ENCODE measurements around the gene OR6Q1. TPM values are rescaled to one million over a fixed set of nuclear protein-coding genes. Genes with fewer than 3 reads are reported as not detected.
"Not testable (repeated sequence)": the region's sequence is repeated elsewhere in the genome, so short reads cannot be mapped to it uniquely, and the experiment has no call there.

The OR6Q1 gene, protein sequence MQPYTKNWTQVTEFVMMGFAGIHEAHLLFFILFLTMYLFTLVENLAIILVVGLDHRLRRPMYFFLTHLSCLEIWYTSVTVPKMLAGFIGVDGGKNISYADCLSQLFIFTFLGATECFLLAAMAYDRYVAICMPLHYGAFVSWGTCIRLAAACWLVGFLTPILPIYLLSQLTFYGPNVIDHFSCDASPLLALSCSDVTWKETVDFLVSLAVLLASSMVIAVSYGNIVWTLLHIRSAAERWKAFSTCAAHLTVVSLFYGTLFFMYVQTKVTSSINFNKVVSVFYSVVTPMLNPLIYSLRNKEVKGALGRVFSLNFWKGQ
- not detected in 2 replicates for total RNA-seq
- long read RNA-seq = 0 reads

DNA sequence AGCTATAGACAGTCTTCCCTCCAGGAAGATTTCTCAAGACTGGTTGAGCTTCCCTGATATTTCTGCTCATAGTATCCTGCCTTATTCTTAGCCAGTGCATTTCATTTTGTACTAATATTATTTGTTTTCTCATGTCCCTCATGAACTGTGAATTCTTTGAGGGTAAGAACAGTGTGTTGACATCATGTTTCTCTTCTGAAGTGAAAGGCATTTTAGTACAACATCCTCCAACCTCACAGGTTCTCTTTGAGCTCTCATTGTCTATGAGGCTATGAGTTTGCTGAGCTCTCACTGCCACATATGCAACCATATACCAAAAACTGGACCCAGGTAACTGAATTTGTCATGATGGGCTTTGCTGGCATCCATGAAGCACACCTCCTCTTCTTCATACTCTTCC is at the start of gene OR6Q1:
Gene OR6Q1, plus strand, starts transcription at position 301 of the 400 bp plus-strand sequence. Its CDS starts 0 bp downstream, at position 301.
- no peak within 1 kb of the TSS for H3K4me3 Mint-ChIP-seq (ENCODE audit: unreplicated experiment)
- no peak for DNase-seq (ENCODE audit: extremely low spot score, unreplicated experiment)
- H3K9me3 Mint-ChIP-seq (ENCODE audit: unreplicated experiment) = peaks cover 9% of the 10 kb centered on the region
- no peaks in the 10 kb centered on the region for H3K27me3 Mint-ChIP-seq (ENCODE audit: unreplicated experiment)
- no peak within 1 kb of the TSS for H3K27ac Mint-ChIP-seq (ENCODE audit: unreplicated experiment)
- H3K4me1 Mint-ChIP-seq (ENCODE audit: unreplicated experiment) = no peaks in the 10 kb centered on the region
- H3K36me3 Mint-ChIP-seq (ENCODE audit: unreplicated experiment) = no peaks in the 10 kb centered on the region
- TF ChIP-seq, protein P1, sequence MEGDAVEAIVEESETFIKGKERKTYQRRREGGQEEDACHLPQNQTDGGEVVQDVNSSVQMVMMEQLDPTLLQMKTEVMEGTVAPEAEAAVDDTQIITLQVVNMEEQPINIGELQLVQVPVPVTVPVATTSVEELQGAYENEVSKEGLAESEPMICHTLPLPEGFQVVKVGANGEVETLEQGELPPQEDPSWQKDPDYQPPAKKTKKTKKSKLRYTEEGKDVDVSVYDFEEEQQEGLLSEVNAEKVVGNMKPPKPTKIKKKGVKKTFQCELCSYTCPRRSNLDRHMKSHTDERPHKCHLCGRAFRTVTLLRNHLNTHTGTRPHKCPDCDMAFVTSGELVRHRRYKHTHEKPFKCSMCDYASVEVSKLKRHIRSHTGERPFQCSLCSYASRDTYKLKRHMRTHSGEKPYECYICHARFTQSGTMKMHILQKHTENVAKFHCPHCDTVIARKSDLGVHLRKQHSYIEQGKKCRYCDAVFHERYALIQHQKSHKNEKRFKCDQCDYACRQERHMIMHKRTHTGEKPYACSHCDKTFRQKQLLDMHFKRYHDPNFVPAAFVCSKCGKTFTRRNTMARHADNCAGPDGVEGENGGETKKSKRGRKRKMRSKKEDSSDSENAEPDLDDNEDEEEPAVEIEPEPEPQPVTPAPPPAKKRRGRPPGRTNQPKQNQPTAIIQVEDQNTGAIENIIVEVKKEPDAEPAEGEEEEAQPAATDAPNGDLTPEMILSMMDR (IDR thresholded peaks at IDR 0.05) = no peak

DNA sequence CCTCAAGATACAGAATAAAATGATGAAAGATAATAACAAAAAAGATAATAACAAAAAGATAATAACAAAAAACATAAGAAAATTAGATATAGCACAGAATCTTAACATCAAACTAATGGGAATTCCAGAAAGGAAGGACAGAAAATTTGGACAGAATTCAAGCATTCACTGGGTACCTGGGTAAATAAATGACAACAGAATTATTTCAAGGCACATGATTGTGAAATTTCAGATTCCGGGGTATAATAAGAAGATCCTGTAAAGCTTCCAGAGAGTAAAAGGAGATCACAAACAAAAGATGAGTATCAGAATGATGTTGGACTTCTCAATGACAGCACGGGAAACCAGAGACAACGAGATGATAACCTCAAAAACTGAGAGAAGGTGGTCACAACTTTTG is 49.2 kb upstream of the OR6Q1 start:
- no peaks in the 10 kb centered on the region for H3K9me3 Mint-ChIP-seq (ENCODE audit: unreplicated experiment)
- H3K27ac Mint-ChIP-seq (ENCODE audit: unreplicated experiment) = no peak overlapping the region
- no peak for DNase-seq (ENCODE audit: extremely low spot score, unreplicated experiment)

DNA sequence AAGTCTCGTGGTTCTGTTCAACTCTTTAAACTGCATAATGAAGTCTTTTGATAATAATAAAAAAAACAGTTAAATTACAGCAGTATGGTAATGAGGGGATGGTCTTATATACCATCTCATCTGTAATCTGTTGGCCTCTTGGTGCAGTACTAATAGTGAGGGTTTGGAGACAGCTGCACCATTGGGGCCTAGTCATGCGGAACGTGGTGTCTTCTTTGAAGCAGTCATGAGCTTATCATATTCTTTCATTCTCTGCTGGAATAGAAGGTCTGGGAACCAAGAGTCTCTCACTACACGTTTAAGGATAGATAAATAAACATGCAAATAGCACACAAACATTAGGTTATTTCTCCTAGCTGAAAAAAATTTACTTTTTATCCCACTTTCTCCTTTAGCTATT is 48.0 kb upstream of the OR6Q1 start:
- Mint-ChIP-seq H3K27me3 (ENCODE audit: unreplicated experiment) (peaks cover 15% of the 10 kb centered on the region), H3K36me3 (ENCODE audit: unreplicated experiment) (no peaks in the 10 kb centered on the region), H3K4me1 (ENCODE audit: unreplicated experiment) (no peaks in the 10 kb centered on the region), H3K27ac (ENCODE audit: unreplicated experiment) (no peak overlapping the region), H3K9me3 (ENCODE audit: unreplicated experiment) (no peaks in the 10 kb centered on the region), H3K4me3 (ENCODE audit: unreplicated experiment) (no peak overlapping the region)
- DNase-seq (ENCODE audit: extremely low spot score, unreplicated experiment) = no peak
- TF ChIP-seq, protein P1 (IDR thresholded peaks at IDR 0.05) = no peak

More for the DNA sequence above, 49.2 kb upstream of the OR6Q1 start:
- H3K4me1 Mint-ChIP-seq (ENCODE audit: unreplicated experiment) = no peaks in the 10 kb centered on the region
- no peak overlapping the region for H3K4me3 Mint-ChIP-seq (ENCODE audit: unreplicated experiment)
- peaks cover 15% of the 10 kb centered on the region for H3K27me3 Mint-ChIP-seq (ENCODE audit: unreplicated experiment)
- H3K36me3 Mint-ChIP-seq (ENCODE audit: unreplicated experiment) = no peaks in the 10 kb centered on the region
- TF ChIP-seq, protein P1 (IDR thresholded peaks at IDR 0.05) = no peak

DNA sequence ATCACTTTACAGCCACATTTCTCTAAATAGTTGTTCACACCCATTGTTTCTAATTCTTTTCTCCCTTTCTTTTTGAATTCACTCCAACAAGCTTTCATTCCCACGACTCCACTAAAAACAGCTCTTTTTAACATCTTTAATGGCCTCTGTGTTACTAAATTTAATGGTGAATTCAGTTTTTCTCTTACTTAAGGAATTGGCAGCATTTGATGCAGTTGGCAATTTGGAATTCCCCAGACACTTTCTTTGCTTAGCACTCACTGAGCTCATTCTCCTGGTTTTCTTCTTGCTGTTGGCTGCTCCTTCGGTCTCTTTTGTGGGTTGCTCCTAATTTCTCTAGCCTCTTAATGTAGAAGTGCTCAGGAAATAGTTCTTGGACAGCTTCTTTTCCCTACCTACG is 47.6 kb upstream of the OR6Q1 start:
- H3K9me3 Mint-ChIP-seq (ENCODE audit: unreplicated experiment) = no peaks in the 10 kb centered on the region
- H3K4me1 Mint-ChIP-seq (ENCODE audit: unreplicated experiment) = no peaks in the 10 kb centered on the region
- DNase-seq (ENCODE audit: extremely low spot score, unreplicated experiment) = no peak
- H3K36me3 Mint-ChIP-seq (ENCODE audit: unreplicated experiment) = no peaks in the 10 kb centered on the region
- H3K27me3 Mint-ChIP-seq (ENCODE audit: unreplicated experiment) = peaks cover 15% of the 10 kb centered on the region
- TF ChIP-seq, protein P1 (IDR thresholded peaks at IDR 0.05) = no peak
- H3K27ac Mint-ChIP-seq (ENCODE audit: unreplicated experiment) = no peak overlapping the region
- no peak overlapping the region for H3K4me3 Mint-ChIP-seq (ENCODE audit: unreplicated experiment)

DNA sequence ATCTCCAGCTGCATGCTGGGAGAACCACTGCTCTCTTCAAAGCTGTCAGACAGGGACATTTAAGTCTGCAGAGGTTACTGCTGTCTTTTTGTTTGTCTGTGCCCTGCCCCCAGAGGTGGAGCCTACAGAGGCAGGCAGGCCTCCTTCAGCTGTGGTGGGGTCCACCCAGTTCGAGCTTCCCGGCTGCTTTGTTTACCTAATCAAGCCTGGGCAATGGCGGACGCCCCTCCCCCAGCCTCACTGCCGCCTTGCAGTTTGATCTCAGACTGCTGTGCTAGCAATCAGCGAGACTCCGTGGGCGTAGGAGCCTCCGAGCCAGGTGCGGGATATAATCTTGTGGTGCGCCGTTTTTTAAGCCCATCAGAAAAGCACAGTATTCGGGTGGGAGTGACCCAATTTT is 31.2 kb upstream of the OR6Q1 start:
- not testable (repeated sequence) for H3K27me3 Mint-ChIP-seq (ENCODE audit: unreplicated experiment); H3K36me3 Mint-ChIP-seq (ENCODE audit: unreplicated experiment); H3K9me3 Mint-ChIP-seq (ENCODE audit: unreplicated experiment); H3K4me1 Mint-ChIP-seq (ENCODE audit: unreplicated experiment); H3K4me3 Mint-ChIP-seq (ENCODE audit: unreplicated experiment); H3K27ac Mint-ChIP-seq (ENCODE audit: unreplicated experiment); DNase-seq (ENCODE audit: extremely low spot score, unreplicated experiment)

DNA sequence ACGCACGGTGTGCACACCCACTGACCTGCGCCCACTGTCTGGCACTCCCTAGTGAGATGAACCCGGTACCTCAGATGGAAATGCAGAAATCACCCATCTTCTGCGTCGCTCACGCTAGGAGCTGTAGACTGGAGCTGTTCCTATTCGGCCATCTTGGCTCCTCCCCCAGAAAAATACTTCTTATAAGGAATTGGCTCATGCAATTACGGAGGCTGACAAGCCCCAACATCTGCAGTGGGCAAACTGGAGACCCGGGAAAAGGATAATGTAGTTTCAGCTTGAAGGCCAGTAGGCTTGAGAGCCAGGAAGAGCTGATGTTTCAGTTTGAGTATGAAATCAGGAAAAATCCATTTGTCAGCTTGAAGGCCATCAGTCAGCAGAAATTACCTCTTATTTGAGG is 30.7 kb upstream of the OR6Q1 start:
- not testable (repeated sequence) for DNase-seq (ENCODE audit: extremely low spot score, unreplicated experiment); H3K27ac Mint-ChIP-seq (ENCODE audit: unreplicated experiment); H3K36me3 Mint-ChIP-seq (ENCODE audit: unreplicated experiment); H3K4me1 Mint-ChIP-seq (ENCODE audit: unreplicated experiment); H3K4me3 Mint-ChIP-seq (ENCODE audit: unreplicated experiment); H3K27me3 Mint-ChIP-seq (ENCODE audit: unreplicated experiment); H3K9me3 Mint-ChIP-seq (ENCODE audit: unreplicated experiment)
